Fibroblast of skin of abdomen (primary cell): ENCODE measurements around the gene GRAMD1B. TPM values are rescaled to one million over a fixed set of nuclear protein-coding genes. Genes with fewer than 3 reads are reported as not detected.

Experiments
- DNase-seq: peaks from one replicate; pipeline ENCODE4 v3.0.0-alpha.2; 2013
- polyA plus RNA-seq, 2 experiments: library from polyadenylated mRNA; unstranded; fragments of 120-200 nt; gene quantifications; one replicate each; pipeline ENCODE4 v1.2.1, GENCODE V29; 2013; ENCODE audit not compliant: insufficient read length in 2 of 2

Gene GRAMD1B
- 4.6 TPM for polyA plus RNA-seq (2013, experiment 1 of 2; ENCODE audit: insufficient read length)
- polyA plus RNA-seq (2013, experiment 2 of 2; ENCODE audit: insufficient read length): 4.1 TPM

GRCh38 chr11:123429913-123430720 lies at the start of gene GRAMD1B:
TSS of gene GRAMD1B (plus strand) at chr11:123430269. CDS start at chr11:123430793, 524 bp downstream.
- peak; percentile 90 for DNase-seq

GRCh38 chr11:123381149-123381548 lies 48.9 kb upstream of the GRAMD1B start:
- no peak for DNase-seq

- DNase-seq: no peak
Measured at GRCh38 chr11:123381817-123382554, 48.1 kb upstream of the GRAMD1B start.

- DNase-seq: no peak
Measured at GRCh38 chr11:123382555-123383074, 47.5 kb upstream of the GRAMD1B start.

GRCh38 chr11:123384116-123384515 lies 46.0 kb upstream of the GRAMD1B start:
- no peak for DNase-seq

GRCh38 chr11:123386796-123387510 lies 43.1 kb upstream of the GRAMD1B start:
- DNase-seq: peak; percentile 84

GRCh38 chr11:123388640-123389039 lies 41.4 kb upstream of the GRAMD1B start:
- DNase-seq: no peak

GRCh38 chr11:123390146-123390545 lies 39.9 kb upstream of the GRAMD1B start:
- DNase-seq: no peak

GRCh38 chr11:123391646-123392348 lies 38.3 kb upstream of the GRAMD1B start:
- DNase-seq: no peak

- no peak for DNase-seq
Measured at GRCh38 chr11:123392431-123392830, 37.6 kb upstream of the GRAMD1B start.

GRCh38 chr11:123392844-123393243 lies 37.2 kb upstream of the GRAMD1B start:
- no peak for DNase-seq

GRCh38 chr11:123393312-123393927 lies 36.6 kb upstream of the GRAMD1B start:
- DNase-seq: no peak

- DNase-seq: no peak
Measured at GRCh38 chr11:123404676-123405075, 25.4 kb upstream of the GRAMD1B start.

GRCh38 chr11:123405123-123405592 lies 24.9 kb upstream of the GRAMD1B start:
- DNase-seq: peak; percentile 9

- DNase-seq: no peak
Measured at GRCh38 chr11:123406441-123407129, 23.5 kb upstream of the GRAMD1B start.

- DNase-seq: peak; percentile 63
Measured at GRCh38 chr11:123407130-123407995, 22.7 kb upstream of the GRAMD1B start.

- no peak for DNase-seq
Measured at GRCh38 chr11:123407996-123408597, 22.0 kb upstream of the GRAMD1B start.

GRCh38 chr11:123408619-123409455 lies 21.2 kb upstream of the GRAMD1B start:
- DNase-seq: no peak
